IMR-90 (cell line): ENCODE data around the gene ARHGAP31. TPM values are rescaled to one million over a fixed set of nuclear protein-coding genes. Genes with fewer than 3 reads are reported as not detected.

ENCODE experiments used
- ATAC-seq: fragments of 200-7000 bp; cut with Tn5 transposase; 2 replicates; pipeline ENCODE4 v1.9.1; 2020; ENCODE audit warnings: low read depth, mild to moderate bottlenecking, moderate library complexity
- BruUV-seq: library from RNA; stranded (reverse); fragments of 400-500 nt; replicated peaks from 2 replicates; lab custom pipeline; 2021; lab: Mats Ljungman, UMichigan
- CTCF ChIA-PET: fragments of 300-600 bp; formaldehyde crosslinking; extraction: SDS; loops from one replicate; lab custom pipeline; 2021; ENCODE audit warnings: antibody characterized with exemption; lab: Yijun Ruan, JAX
- POLR2A ChIA-PET: fragments of 300-600 bp; sonication (Branson Sonifier 250); formaldehyde crosslinking; loops from one replicate; lab custom pipeline; 2022; ENCODE audit warnings: antibody characterized with exemption; ENCODE audit not compliant: unreplicated experiment; lab: Charles Lee
- DNase-seq: peaks from one replicate; pipeline ENCODE4 v3.0.0; 2013
- H2AFZ ChIP-seq: replicated peaks from 2 replicates; pipeline ENCODE3; 2013; ENCODE audit warnings: low read length, mild to moderate bottlenecking; ENCODE audit not compliant: poor library complexity
- H2AK5ac ChIP-seq: 2 replicates; pipeline ENCODE4 v1.6.1; 2013; ENCODE audit warnings: low read depth, low read length, inconsistent platforms
- H2AK9ac ChIP-seq: replicated peaks from 2 replicates; pipeline ENCODE3; 2013; ENCODE audit warnings: mild to moderate bottlenecking, low read depth, low read length, moderate library complexity; ENCODE audit not compliant: poor library complexity
- H2BK120ac ChIP-seq: 2 replicates; pipeline ENCODE4 v1.6.1; 2013; ENCODE audit warnings: low read depth, low read length, inconsistent platforms
- H2BK15ac ChIP-seq: 3 replicates; pipeline ENCODE4 v1.6.1; 2013; ENCODE audit warnings: low read depth, low read length, inconsistent platforms
- H2BK20ac ChIP-seq: 2 replicates; pipeline ENCODE4 v1.6.1; 2013; ENCODE audit warnings: low read depth, mild to moderate bottlenecking, inconsistent platforms, low read length, moderate library complexity
- H2BK5ac ChIP-seq: 2 replicates; pipeline ENCODE4 v1.6.1; 2013; ENCODE audit warnings: mild to moderate bottlenecking, low read depth, low read length, inconsistent platforms; ENCODE audit not compliant: poor library complexity, severe bottlenecking
- H3K14ac ChIP-seq: replicated peaks from 2 replicates; pipeline ENCODE4 v1.6.1; 2013; ENCODE audit warnings: low read depth, low read length, inconsistent platforms
- H3K18ac ChIP-seq: 2 replicates; pipeline ENCODE4 v1.6.1; 2013; ENCODE audit warnings: low read depth, low read length, control low read depth
- H3K23ac ChIP-seq: 2 replicates; pipeline ENCODE4 v1.6.1; 2013; ENCODE audit warnings: low read depth, low read length, inconsistent platforms
- H3K27ac ChIP-seq: 2 replicates; pipeline ENCODE4 v1.5.1; 2013; ENCODE audit warnings: mild to moderate bottlenecking, control low read depth, low read length; ENCODE audit not compliant: insufficient read depth
- H3K27me3 ChIP-seq: 2 replicates; pipeline ENCODE4 v1.6.1; 2013; ENCODE audit warnings: low read length; ENCODE audit not compliant: control insufficient read depth, insufficient read depth
- H3K36me3 ChIP-seq: 2 replicates; pipeline ENCODE4 v1.6.1; 2013; ENCODE audit warnings: low read length, mixed read lengths; ENCODE audit not compliant: control insufficient read depth, insufficient read depth
- H3K4ac ChIP-seq: 2 replicates; pipeline ENCODE4 v1.6.1; 2013; ENCODE audit warnings: low read depth, low read length, inconsistent platforms
- H3K4me1 ChIP-seq: 2 replicates; pipeline ENCODE4 v1.6.1; 2013; ENCODE audit warnings: low read length, mixed read lengths; ENCODE audit not compliant: control insufficient read depth, insufficient read depth
- H3K4me2 ChIP-seq: 2 replicates; pipeline ENCODE4 v1.6.1; 2013; ENCODE audit warnings: low read depth, mild to moderate bottlenecking, control low read depth, low read length, moderate library complexity
- H3K4me3 ChIP-seq: 2 replicates; pipeline ENCODE4 v1.5.1; 2013; ENCODE audit warnings: low read depth, mild to moderate bottlenecking, control low read depth, low read length, moderate library complexity; ENCODE audit not compliant: insufficient read depth
- H3K56ac ChIP-seq: 2 replicates; pipeline ENCODE4 v1.6.1; 2013; ENCODE audit warnings: low read length, inconsistent platforms; ENCODE audit not compliant: insufficient read depth; ENCODE audit errors: extremely low read depth
- H3K79me1 ChIP-seq, 2 experiments: 2 replicates each; pipeline ENCODE4 v1.6.1; 2013; ENCODE audit warnings: low read length in 2 of 2, inconsistent platforms in 1 of 2, low read depth in 1 of 2
- H3K9ac ChIP-seq: 2 replicates; pipeline ENCODE4 v1.6.1; 2013; ENCODE audit warnings: low read depth, low read length, control low read depth
- H3K9me1 ChIP-seq: 2 replicates; pipeline ENCODE4 v1.6.1; 2013; ENCODE audit warnings: low read length, inconsistent platforms; ENCODE audit not compliant: insufficient read depth
- H3K9me3 ChIP-seq: 2 replicates; pipeline ENCODE4 v1.6.1; 2013; ENCODE audit warnings: low read length; ENCODE audit not compliant: control insufficient read depth, insufficient read depth
- H4K20me1 ChIP-seq: 2 replicates; pipeline ENCODE4 v1.6.1; 2013; ENCODE audit warnings: low read length, inconsistent platforms; ENCODE audit not compliant: insufficient read depth
- H4K5ac ChIP-seq: 2 replicates; pipeline ENCODE4 v1.6.1; 2013; ENCODE audit warnings: mild to moderate bottlenecking, low read depth, low read length, control low read depth
- H4K8ac ChIP-seq, 2 experiments: 2 replicates each; pipeline ENCODE4 v1.6.1; 2013; ENCODE audit warnings: low read depth in 2 of 2, low read length in 2 of 2, control low read depth in 1 of 2, inconsistent platforms in 1 of 2
- H4K91ac ChIP-seq: 2 replicates; pipeline ENCODE4 v1.6.1; 2013; ENCODE audit warnings: low read depth, low read length, inconsistent platforms; ENCODE audit not compliant: insufficient read depth
- BHLHE40 ChIP-seq: fragments of 150-350 bp; IDR thresholded peaks from 2 replicates; pipeline ENCODE4 v1.6.1; 2016; ENCODE audit warnings: mild to moderate bottlenecking, low read depth, low read length
- CEBPB ChIP-seq: IDR thresholded peaks from 2 replicates; pipeline ENCODE4 v1.6.1; 2012; ENCODE audit warnings: low read depth, low read length, improper control_type of control experiment
- CHD1 ChIP-seq: IDR thresholded peaks from 2 replicates; pipeline ENCODE4 v1.6.1; 2012; ENCODE audit warnings: low read depth, low read length, improper control_type of control experiment
- CTCF ChIP-seq: conservative IDR thresholded peaks from 2 replicates; pipeline ENCODE4 v1.5.1; 2012; ENCODE audit warnings: mild to moderate bottlenecking, low read depth, low read length, improper control_type of control experiment
- MAZ ChIP-seq: IDR thresholded peaks from 2 replicates; pipeline ENCODE4 v1.6.1; 2012; ENCODE audit warnings: low read depth, mild to moderate bottlenecking, low read length, improper control_type of control experiment, moderate library complexity, borderline replicate concordance
- POLR2A ChIP-seq: IDR thresholded peaks from 2 replicates; pipeline ENCODE4 v1.6.1; 2012; ENCODE audit warnings: mild to moderate bottlenecking, low read depth, low read length
- RAD21 ChIP-seq: IDR thresholded peaks from 2 replicates; pipeline ENCODE4 v1.6.1; 2012; ENCODE audit warnings: low read length, improper control_type of control experiment
- RFX5 ChIP-seq: IDR thresholded peaks from 2 replicates; pipeline ENCODE4 v1.8.0; 2012; ENCODE audit warnings: low read depth, mild to moderate bottlenecking, low read length, moderate library complexity
- SMC3 ChIP-seq: fragments of 150-350 bp; IDR thresholded peaks from 2 replicates; pipeline ENCODE4 v1.6.1; 2016; ENCODE audit warnings: low read depth, mild to moderate bottlenecking, antibody characterized with exemption, low read length, moderate library complexity
- WGBS, 2 experiments: methylation state at CpG; one replicate each; pipeline versions ENCODE4 v1.1.5 to v1.1.7; 2013; ENCODE audit warnings: missing lambda C conversion rate in 2 of 2; ENCODE audit not compliant: insufficient read length in 1 of 2; ENCODE audit errors: extremely low coverage in 2 of 2; 5-methylcytosine and 5-hydroxymethylcytosine counted together
- dilution Hi-C: fragments of 300-500 bp; cut with HindIII; formaldehyde crosslinking; loops from one replicate; pipeline ENCODE4 v1.14.3; 2018; ENCODE audit warnings: low sequenced_read_pairs; ENCODE audit not compliant: unreplicated experiment
- in situ Hi-C: fragments of 300-500 bp; cut with MboI; formaldehyde crosslinking; loops from 3 replicates; pipeline ENCODE4 v1.14.3; 2019; ENCODE audit warnings: low sequenced_read_pairs, inconsistent platforms, mixed read lengths
- intact Hi-C: fragments of 100-400 bp; cut with micrococcal nuclease; formaldehyde crosslinking; loops from 2 replicates; pipeline ENCODE4 v1.10.0; 2022
- polyA plus RNA-seq, 3 experiments: library from polyadenylated mRNA; depleted of rRNA; stranded (reverse); fragments of >200 nt; gene quantifications; 2 replicates each; pipeline ENCODE4 v1.2.3, GENCODE V29; 2012; ENCODE audit warnings: low replicate concordance in 1 of 3
- total RNA-seq: library from RNA; depleted of rRNA; stranded (reverse); fragments of >200 nt; gene quantifications from 2 replicates; pipeline ENCODE4 v1.2.3, GENCODE V29; 2012

The ARHGAP31 gene
- total and polyA plus RNA-seq, 2 of the 4 experiments (the other 2 are of a cell fraction): 6.6 to 7.7 TPM

- POLR2A ChIA-PET: no interaction called here
- intact Hi-C loops (no loop called here), in situ Hi-C loops (loop anchor here (5.0 kb wide), 1 partner anchor 57 kb away; the partner anchor contains the start of gene ARHGAP31), dilution Hi-C loops (no loop called here)
- DNase-seq: no peak
- no TSS peak for BruUV-seq
- H3K9me1 ChIP-seq: peaks cover 22% of the 10 kb centered on the region
- 75% methylated on average over 1 of the region's 4 CpGs; no CpG with 5 or more reads in 1 of the 2 experiments for WGBS, 2 experiments
- H3K14ac ChIP-seq: no peak overlapping the region
- no peak overlapping the region for H3K27ac ChIP-seq
- no peak overlapping the region; the same call in 1 of the 2 replicates for H3K23ac ChIP-seq
- H3K9me3 ChIP-seq: no peaks in the 10 kb centered on the region
- ATAC-seq: no peak
- H2BK15ac ChIP-seq: no peak overlapping the region
- no peak overlapping the region for H4K91ac ChIP-seq
- H3K4me3 ChIP-seq: no peak overlapping the region
- peaks cover 31% of the 10 kb centered on the region for H3K4me1 ChIP-seq
- H2BK120ac ChIP-seq: no peak overlapping the region
- no peak overlapping the region for H3K4ac ChIP-seq
- CTCF ChIA-PET: interaction anchor here (1.1 kb wide), 1 partner anchor 26 kb away, joined by 3 read pairs; no protein-coding TSS in a partner anchor
- H3K79me1 ChIP-seq: peaks cover 11 to 52% of the 10 kb centered on the region in 2 experiments
- no peak overlapping the region for H3K9ac ChIP-seq
- no peak overlapping the region for H4K5ac ChIP-seq
- TF ChIP-seq RFX5 (no peak), BHLHE40 (no peak), SMC3 (no peak), CHD1 (no peak), CTCF (no peak), RAD21 (no peak), MAZ (no peak), POLR2A (no peak), CEBPB (no peak)
- H4K20me1 ChIP-seq: peaks cover 7% of the 10 kb centered on the region; the same call in 1 of the 2 replicates
- no peak overlapping the region for H3K56ac ChIP-seq
- no peak overlapping the region for H2AK9ac ChIP-seq
- H3K18ac ChIP-seq: no peak overlapping the region
- H2BK5ac ChIP-seq: no peak overlapping the region
- no peak overlapping the region for H2AK5ac ChIP-seq
- H2AFZ ChIP-seq: no peak overlapping the region
- H3K4me2 ChIP-seq: no peak overlapping the region
- H3K36me3 ChIP-seq: no peaks in the 10 kb centered on the region
- no peaks in the 10 kb centered on the region for H3K27me3 ChIP-seq
- no peak overlapping the region for H4K8ac ChIP-seq
- H2BK20ac ChIP-seq: no peak overlapping the region
Observed at GRCh38 chr3:119349354-119350041, 55.3 kb downstream of the ARHGAP31 start.
